Neural progenitor cell (in vitro differentiated cells): ENCODE measurements around the gene RERGL.

Experiments used
- CTCF ChIP-seq: fragments of 200-600 bp; sonication (generic); IDR thresholded peaks from 2 replicates; pipeline ENCODE4 v1.5.1; 2017; ENCODE audit warnings: antibody characterized with exemption, mild to moderate bottlenecking
- EZH2 ChIP-seq: fragments of 200-600 bp; sonication (generic); IDR thresholded peaks from 2 replicates; pipeline ENCODE4 v1.6.1; 2017; ENCODE audit warnings: antibody characterized with exemption, mild to moderate bottlenecking, moderate library complexity
- EZH2phosphoT487 ChIP-seq: fragments of 200-600 bp; sonication (generic); IDR thresholded peaks from 2 replicates; pipeline ENCODE4 v1.6.1; 2017; ENCODE audit warnings: antibody characterized with exemption

DNA sequence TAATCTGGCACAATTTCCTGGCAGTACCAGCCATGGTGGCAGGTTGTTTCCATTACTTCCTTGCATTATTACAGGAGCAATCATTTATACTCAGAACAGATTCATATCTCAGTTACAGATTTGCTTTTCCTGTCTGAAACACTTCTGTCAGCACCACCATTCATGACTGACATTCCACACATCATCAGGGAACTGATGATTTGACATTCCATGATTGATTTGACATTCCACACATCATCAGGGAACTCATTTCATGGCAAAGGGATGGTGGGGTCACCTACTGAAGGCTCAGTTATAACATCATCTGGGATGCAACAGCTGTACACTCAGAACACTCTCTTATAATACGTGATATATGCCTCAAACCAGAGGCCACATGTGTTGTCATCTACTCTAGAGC, 30.9 kb upstream of the RERGL start:
- TF ChIP-seq CTCF, result no peak
- no peak for TF ChIP-seq EZH2
- no peak for TF ChIP-seq EZH2phosphoT487
